Activated CD8-positive, alpha-beta memory T cell treated with anti-CD3 and anti-CD28 coated beads, Interleukin-2, amount 50 U/mL, for 48 hours (primary cell): ENCODE measurements around the gene RNU6-1.

Experiments used
- DNase-seq: peaks from one replicate; pipeline ENCODE4 v3.0.0-alpha.2; 2020

Gene RNU6-1

DNA sequence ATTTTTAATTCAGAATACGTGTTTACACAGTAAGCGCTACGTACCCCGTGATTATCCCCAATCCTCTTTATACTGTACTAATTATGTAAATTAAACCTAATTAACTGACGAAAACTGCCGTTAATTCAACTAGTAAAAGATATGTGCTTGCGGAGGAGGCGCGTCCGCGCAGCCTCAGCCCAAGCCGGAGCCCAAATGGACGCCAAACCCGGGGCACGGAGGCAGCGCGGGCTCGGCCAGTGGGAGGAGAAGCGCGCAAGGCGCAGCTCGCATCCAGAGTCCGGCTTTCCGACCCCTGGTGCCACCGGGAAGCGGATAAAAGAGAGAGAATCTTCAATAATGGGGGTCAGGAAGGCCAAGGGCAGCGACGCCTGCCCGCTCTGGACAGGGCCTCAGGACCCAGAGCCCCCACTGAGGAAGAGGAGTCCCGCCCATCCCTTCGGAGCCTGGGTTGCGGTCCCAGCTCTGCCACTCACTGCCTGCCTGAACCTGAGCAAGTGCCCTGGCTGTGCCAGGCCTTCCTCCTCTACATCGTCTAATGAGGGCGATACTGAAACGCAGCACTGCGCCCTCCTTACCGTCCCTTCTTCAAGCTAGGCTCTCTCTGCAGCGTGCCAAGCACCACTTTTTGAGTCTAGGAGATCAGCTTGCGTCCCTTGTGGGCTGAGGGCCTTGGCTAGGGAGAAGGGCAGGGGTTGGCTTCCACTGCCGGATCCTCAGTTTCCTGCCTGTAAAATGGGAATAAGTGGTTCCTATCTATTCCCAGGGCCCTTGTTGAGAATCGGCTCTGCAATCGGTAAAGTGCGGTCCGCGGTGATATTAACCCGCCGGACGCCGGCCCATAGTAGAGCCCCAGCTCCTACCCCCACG is 19.5 kb downstream of the RNU6-1 start:
- no peak for DNase-seq

DNA sequence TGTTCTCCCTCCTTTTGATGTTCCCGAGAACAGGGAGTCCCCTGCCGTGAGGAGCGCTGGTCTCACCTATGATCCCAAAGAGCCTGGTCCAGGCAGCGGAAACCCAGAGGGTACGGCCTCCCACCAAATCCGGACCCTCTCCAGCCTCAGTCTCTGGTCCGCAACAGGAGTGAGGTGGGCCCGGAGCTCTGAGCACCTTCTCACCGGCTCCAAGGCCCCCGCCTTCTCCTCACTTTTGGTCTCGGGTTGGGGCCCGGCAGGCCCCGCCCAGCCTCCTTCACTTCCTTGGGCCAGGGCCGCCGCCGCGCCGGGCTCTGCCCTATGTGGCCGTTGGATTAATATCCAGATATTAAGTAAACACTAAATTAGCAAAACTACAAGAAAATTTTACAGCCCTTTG is 20.2 kb downstream of the RNU6-1 start:
- DNase-seq = no peak

DNA sequence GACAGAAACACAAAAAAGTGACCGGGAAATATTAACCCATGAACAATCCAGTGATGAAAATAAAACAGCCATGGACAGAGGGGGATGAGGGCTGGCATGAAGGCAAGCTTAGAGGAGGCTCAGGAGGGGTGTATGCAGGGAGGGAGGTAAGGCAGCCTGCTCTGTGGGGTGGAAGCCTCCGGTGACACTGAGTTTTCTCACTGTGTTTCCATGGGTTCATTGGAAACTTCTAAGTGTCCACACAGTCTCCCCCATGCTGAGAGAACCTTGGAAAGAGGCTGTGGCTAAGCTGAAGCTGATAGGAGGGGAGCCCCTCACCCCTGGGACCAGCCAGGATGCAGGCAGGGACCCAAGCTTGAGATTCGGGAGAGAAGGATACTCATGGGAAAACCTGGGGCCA is 21.4 kb downstream of the RNU6-1 start:
- no peak for DNase-seq

DNA sequence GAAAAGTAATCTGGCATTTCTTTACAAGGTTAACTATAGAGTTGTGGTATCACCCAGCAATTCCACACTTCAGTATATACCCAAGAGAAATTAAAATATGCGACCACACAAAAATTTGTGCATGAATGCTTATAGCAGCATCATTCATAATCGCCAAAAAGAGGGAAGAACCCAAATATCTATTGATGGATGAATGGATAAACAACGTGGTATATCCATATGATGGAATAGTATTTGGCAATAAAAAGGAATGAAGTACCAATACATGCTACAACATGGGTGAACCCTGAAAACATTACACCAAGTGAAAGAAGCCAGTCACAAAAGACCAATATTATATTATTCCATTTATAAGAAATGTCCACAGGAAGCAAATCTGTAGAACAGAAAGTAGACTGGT is 23.2 kb downstream of the RNU6-1 start:
- DNase-seq = no peak

DNA sequence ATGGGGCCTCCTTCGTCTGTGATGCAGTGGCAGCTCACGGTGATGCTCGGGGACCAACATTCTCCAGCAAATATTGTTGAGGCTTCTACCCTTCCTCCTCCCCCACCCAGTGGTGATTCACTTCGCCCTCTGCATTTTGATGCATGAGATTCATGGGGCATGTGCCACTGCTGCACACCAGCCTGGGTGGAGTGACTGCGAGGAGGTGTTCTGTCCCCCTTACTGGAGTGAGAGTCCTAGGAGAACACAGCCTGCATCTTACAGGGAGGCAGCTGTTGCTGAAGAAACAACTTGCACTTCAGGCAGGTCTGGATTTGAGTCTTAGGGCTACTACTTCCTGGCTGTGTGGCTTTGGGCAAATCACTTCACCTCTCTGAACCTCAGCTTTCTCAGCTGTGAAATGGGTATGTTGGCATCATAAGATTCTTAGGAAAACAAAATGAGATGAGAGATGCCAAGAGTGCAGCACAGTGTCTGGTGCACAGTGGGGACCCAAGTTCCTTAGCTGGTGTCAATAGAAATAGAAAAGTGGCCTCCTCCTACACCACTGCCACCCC is 24.7 kb downstream of the RNU6-1 start:
- DNase-seq = no peak

DNA sequence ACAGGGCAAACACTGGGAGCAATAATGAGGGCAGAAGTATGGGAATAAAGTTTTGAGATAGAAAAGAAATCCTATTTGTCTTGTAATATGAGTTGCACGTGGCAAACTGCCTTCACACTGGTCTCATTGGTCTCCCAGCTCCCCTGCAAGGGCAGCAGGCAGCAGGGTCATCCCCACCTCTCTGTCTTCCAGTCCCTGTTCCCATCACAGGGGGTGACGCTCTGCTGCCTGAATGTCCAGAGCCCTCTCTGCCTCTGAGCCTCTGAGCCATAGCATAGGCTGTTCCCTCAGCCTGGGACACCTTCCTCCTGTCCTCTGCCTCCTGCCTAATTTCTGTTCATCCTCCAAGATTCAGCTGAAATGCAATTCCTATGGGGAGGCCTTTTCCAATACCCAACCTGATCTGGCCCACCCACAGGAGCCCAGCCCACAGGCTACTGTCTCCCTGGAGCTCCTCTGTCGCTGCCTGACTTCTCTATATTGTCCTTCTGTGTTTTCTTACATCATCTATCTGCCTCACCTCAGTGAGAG is 26.7 kb downstream of the RNU6-1 start:
- DNase-seq = peak; percentile 26

DNA sequence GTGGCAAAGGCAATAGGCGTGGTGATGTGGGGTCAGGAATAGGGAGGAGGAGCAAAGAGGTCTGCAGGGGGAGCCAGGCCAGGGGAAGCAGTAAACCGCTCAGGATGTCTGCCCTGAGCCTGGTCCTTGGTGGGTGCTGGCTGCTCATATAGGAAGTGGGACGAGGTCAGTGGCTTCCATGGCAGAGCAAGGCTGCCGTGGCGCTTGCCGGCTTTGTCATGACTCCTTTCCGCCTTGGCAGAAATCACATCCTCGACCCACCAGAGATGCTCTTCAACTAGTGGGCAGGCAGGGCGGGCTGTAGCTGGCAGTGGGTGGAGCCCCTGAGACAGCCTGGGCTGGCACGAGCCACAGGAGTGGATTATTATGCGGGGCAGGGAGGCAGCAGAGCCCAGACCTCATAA is 27.6 kb downstream of the RNU6-1 start:
- no peak for DNase-seq

DNA sequence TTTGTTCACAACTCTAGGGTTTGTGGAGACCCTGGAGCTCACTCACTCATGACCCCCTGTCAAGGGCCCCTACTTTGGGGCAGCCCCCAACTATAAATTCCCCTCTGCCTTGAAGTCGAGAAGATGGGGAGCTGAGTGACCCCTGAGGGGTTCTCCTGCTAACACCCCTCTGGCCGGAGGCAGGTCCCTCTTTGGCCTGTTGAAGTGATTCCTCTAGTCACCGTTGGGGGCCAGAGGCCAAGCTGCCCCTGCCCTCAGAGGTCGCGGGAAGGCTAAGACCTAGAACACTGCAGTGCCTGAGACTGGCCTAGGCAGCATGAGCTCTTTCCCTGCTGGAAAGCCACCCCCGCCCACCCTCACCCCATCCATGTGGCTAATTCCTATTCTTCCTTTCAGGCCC is 30.0 kb downstream of the RNU6-1 start:
- DNase-seq = peak; percentile 33

DNA sequence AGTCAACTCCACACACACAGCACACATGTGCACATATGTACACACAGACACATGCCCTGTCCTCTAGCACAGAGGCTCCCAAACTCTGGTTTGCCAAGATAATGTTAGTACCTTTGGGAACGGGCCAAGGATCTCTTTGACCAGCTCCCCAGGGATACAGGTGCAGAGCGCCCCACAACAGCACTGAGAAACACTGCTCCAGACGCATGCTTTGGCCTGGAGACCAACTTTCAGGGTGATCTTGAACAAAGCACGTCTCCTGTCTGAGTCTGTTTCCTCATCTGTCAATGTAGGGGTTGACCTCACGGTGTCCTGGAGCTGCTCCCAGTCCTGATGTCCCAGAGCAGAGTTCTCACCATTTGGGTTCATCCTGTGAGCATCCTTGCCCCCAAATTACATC is 30.4 kb downstream of the RNU6-1 start:
- peak; percentile 37 for DNase-seq

DNA sequence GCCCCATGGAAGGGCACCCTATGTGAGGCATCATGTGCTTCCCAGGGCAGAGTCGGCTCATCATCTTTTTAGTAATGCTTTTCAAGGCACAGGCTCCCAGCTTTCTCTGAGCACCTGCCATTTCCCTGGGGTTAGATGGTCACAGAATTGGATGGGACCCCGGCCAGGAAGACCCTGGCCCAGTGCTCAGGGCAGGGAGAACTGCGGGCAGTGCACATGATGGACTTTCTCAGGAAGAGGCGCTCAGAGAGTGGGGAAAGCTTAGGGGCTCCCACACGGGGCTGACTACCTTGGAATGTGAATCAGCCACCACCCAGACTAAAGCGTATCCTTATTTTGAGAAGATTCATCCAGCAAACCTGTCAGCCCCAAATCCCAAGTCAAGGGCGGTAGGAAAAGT is 31.0 kb downstream of the RNU6-1 start:
- DNase-seq = no peak

DNA sequence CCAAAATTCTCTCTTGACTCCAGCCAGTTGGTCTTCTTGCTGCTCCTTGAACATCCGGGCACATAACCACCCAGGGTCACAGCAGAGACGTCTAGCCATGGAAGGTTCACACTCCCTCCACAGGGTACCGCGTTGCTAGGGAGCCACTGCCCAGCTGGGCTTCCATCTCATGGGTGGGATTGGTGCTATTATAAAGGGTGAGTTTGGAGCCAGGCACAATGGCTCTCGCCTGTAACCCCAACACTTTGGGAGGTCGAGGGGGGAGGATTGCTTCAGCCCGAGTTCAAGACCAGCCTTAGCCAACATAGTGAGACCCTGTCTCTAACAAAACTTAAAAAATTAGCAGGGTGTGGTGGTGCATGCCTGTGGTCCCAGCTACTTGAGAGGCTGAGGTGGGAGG is 32.0 kb downstream of the RNU6-1 start:
- DNase-seq = no peak

DNA sequence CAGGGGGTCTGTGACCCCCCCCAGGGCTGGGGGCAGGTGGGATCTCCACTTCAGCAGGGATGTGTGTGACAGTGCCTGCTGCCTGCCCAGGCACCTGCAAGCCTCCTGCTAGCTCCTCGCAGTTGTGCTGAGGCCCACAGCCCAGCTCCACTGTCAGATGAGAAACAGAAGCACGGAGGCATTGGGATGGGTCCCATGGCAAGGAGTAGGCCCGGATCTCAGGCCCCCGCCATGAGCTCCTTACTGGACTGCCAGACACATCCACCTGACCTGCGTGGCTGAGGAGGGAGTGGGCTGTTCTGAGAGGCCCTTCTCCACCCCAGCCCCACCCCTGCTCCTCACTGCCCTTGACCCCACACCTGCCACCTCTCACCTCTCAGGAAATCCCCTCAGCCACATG is 32.7 kb downstream of the RNU6-1 start:
- peak; percentile 18 for DNase-seq

DNA sequence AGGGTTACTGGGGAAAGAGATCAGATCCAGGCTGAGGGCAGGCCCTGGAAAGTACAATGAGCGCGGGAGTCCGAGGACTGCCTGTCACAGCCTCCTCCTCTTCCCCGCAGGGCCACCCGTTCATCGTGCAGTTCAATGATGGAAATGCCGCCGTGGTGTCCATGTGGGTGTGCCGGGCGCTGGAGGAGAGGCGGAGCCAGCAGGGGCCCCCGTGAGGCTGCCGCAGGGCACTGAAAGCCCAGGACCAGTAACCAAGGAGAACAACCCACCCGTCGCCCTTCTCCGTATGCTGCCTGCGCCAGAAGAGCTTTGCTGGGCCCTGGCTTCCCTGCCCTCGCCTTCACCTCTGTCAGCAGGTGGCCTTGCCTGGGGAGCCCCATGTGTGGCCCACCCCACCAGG is 33.3 kb downstream of the RNU6-1 start:
- no peak for DNase-seq

DNA sequence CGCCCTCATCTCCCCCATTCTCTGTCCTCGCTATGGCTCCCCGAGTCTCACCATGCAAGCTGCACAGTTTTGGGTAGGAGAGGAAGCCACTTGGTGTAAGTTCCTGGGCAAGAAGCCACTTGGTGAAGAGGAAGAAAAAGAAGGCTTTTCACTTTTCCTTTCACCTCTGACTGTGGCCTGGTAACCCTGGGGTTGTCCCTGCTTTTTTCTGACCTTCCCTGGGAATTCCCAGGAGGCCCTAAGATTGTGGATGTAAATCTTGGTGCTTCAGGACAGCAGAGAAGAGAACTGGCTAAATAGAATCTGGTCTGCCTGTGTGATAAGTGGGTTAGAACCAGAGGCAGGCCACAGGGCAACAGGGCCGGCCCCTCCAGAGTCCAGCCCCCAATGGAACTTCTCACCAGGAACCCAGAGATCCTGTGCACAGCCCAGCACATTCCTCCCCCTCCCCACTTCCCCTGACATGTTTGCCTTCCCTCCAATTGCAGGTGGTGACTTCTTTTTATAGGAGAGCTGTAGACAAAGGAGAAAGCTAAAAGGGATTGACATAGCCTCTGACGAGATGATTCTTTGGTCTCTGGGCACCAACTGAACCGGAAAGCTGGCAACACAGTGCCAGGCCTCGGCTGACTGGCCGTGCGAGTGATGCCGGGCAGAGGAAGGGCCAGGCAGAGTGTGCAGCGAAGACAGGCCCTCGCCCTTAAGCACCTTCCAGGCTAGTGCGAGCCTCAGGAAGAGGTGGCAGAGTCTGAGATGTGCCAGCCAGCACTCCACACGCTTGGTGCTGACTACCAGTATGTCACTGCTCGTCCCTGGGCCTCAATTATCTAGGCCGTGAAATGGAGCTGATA is 34.0 kb downstream of the RNU6-1 start:
- DNase-seq = no peak

DNA sequence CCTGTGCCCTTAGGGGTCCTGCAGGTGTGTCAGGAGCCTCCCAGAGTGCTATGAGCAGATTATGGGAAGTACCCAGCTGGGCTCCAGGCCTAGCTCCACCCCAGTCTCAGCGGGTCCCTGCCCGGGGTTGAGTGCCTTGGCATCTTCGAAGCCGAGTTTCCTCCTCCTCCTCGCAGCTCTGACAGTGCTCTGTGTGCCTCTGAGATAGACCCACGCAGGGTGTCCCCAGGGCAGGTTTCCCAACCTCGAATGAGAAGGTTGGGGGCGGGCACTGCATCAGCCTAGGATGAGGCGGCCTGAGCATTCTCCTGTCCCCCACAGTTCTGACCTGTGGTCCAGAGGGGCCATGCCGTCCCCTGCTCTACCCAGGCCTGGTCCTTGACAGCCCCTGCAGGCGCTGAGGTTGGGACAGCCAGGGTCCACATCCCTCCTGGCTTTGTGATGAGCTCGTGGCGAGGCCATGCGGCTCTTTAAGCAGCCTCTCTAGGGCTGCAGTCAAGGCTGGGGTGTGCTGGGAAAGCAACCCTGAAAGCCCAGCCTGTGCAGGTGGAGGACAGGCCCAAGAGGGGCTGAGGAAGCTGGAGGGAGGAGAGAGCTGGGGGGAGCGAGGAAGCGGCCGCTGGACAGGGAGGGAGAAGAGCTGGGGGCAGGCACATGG is 34.7 kb downstream of the RNU6-1 start:
- DNase-seq = no peak

DNA sequence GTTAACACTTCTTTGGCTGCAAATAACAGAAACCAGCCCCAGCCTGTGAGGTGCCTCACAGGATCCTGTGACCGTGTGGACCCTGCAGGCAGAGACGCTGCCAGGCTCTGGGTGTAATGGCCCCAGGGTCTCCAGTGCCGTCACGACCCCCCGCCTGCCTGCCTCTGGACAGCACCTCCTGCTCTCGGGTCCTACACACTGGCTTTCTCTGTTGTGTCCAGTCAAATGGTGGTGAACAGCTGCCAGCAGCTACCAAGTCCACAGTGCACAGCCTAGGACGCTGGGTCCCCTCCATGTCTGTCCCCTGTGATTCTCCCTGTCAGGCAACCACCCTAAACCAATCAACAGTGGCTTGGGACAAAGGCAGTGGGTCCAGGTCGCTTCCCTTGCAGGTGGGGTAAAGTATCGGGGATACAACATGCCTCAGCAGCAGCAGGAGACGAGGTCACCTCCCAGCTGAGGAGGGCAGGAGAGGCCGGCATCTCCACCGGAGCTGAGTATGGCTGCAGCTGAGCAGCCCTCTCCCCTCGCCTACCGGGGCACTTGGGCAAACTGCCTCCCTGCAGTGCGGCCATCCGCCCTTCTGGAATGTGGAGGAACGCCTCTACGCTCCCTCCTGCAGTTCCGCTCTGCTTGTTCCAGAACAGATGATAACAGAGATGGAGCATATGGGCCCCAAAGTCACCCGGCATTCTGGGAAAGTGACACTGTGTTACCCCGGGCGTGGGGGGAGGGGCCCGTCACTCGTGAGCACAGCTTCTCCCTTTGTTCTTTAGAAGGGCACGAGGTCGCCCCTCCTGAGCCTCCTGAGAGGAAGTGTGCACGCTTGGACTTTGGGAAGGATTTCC is 35.6 kb downstream of the RNU6-1 start:
- DNase-seq = no peak

DNA sequence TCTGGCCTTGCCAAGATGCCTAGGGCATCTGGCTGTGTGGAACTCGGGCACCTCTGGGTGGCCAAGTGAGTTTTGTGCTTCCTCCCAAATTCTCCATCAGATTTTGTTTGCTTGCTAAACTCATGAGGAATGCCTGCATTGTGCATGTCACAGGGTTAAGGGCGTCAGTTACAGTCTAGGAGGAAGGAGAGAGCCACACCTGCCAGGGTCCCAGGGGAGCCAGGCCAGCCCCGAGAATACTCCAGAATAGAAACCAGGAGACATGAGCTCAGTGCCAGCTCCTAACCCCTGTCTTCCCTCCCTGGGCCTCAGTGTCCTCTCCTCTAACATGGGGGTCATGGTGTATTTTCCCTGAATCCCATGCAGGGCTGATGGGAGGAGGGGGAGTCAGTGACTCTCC is 36.5 kb downstream of the RNU6-1 start:
- no peak for DNase-seq

DNA sequence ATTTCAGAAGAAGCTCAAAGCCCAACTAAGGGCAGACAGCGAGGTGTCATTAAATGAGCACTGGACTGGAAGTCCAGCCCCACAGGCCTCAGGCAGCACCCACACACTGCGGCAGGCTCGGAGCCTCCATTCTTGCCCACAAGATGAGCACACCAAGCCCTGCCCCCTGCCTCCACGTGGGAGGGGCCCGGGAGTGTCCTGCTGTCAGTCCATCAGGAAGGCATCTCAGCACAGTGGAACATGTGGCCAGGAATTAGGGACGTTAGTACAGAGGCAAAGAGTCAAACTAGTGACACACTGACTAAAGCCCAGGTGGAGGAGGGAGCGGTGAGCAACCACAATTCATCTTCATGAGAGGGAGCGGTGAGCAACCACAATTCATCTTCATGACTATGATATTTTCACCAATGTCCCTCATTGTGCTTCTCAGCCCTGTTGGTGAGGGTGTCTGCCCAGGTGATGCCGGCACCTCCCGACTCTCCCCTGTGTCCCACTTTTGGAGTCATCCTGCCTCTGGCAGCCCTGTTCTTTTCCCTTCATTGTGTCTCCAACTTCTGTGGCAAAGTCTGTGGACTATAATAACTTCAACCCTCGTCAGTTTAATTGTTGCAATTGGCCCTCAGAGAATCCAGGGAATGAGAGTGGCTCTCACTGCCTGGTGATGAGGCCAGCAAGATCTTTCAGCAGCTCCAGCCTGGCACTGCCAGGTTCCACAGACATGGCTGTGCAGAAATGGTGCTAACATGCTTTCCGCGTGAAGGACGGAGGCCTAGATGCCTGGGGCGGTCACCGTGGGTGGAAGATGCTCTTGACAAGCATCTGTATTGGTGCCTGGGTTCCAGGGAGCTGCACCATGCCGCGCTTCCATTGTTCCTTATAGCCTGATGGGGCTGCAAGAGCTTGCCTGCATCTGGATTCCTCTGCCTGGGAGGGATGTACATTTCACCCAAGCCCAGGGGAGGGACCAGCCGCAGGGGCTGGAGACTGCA is 37.6 kb downstream of the RNU6-1 start:
- DNase-seq = no peak

DNA sequence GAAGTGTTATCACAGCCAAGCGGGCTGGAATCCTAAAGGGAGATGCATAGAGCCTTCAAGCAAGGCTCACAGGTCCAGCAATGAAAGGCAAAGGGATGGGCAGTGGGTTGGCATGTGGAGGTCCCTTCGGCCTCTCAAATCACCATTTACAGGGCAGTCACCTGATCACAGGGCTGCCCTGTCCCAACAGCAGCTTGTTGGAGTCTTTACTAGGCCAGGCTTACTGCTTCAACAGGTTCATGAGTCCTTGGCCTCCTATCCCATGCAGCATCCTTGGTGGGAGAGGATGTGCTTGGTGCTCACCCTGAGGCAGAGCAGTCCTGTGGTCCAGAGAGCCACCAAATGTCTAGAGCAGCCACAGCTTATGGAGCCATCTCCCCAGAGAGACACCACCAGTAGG is 38.7 kb downstream of the RNU6-1 start:
- DNase-seq = no peak

DNA sequence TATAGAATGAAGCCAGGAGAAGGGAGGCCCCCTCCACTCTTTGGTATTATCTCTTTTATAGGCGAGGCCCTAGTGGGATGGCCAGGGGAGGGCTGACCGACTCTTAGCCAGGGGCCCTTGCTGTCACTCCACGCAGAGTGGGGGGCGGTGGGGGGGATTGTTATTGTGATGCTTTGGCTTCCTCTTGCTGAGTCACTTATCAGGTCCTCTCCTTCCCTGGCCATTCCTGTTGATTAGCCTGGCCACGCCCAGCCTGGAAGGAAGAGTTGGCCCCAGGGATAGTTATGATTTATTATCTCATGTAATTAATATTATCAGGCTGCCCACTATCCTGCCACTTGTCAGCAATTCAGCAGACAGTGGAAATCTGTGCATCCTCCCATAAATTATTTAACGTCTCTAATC is 40.0 kb downstream of the RNU6-1 start:
- DNase-seq = no peak
